ENCODE data around the gene TOR1AIP2. TPM values are rescaled to one million over a fixed set of nuclear protein-coding genes. Genes with fewer than 3 reads are reported as not detected.

TOR1AIP2 gene
- total RNA-seq, 2 experiments from 2014 or later, result 43.5 to 50.1 TPM

DNA sequence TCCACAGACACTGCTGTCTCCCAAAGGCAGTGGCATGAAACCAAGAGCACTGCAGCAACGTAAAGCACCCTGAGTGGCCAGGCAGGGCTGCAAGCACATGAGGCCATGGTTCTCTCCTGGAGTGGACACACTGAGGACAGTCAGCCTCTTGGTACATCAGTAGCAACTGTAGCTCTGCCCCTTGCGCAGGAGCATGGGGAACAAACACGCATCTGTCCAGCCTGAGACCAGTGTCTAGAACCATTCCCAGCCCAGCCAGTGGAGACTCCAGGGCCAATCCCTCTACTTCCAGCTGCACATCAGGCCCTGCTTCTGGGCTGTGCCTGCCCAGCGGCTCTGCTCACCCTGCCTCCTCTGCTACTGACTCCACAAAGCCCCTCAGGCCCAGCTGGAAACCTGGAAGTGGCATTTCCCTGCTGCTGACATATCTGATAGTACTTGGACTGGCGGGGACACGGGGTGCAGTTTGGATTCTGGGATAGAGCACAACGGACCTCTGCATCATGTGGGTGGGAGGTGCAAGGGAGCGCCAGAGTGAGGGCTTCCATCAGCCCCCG, 49.0 kb downstream of the TOR1AIP2 start:
- CTCF ChIA-PET, result interaction anchor here (1.8 to 2.5 kb wide), 3 partner anchors 14 to 19 kb away, joined by 6 to 16 read pairs (median 10); no protein-coding TSS in a partner anchor
- Mint-ChIP-seq H3K4me3 (no peak overlapping the region), H3K9me3 (ENCODE audit: low read depth) (no peaks in the 10 kb centered on the region), H3K36me3 (no peaks in the 10 kb centered on the region), H3K27me3 (peaks cover 14% of the 10 kb centered on the region), H3K27ac (no peak overlapping the region), H3K4me1 (peaks cover 24% of the 10 kb centered on the region)
- no peak for ATAC-seq
- no peak for DNase-seq

GRCh38 chr1:179826626-179827280, 50.9 kb downstream of the TOR1AIP2 start:
- CTCF ChIA-PET, result interaction anchor here (1.9 to 2.5 kb wide), 2 partner anchors 12 to 17 kb away, joined by 10 to 16 read pairs; no protein-coding TSS in a partner anchor

DNA sequence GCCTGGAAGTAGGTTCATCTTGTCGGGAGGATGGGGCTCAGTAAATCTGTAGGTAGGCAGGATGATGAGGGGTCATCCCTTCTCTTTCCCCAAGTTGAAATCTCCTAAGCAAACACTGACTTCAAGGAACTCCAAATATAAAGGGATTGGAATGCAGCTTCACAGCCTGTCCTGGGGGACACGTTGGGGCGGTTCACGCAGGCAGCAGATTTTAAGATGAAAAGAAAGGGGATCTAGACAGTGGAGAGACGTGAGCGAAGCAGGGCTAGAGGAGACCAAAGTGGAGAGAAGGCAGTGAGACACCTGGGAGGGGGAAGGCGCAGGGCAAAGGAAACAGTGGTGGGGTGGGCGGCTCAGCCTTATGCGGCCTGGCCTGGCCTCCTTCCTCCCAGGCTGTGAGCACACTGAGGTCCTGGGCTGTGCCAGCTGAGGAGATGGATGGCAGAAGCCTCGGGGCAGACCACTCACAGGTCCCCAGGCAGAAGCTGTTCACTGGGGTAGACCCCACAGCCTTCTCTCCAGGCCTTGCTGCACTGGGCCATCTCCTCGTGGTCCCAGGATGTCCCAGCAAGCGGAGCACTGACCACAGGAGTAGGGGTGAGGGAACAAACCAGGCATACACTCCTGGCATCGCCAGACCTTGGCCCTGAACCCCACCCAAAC, 51.7 kb downstream of the TOR1AIP2 start:
- Mint-ChIP-seq H3K4me3 (no peak overlapping the region), H3K27me3 (peaks cover 14% of the 10 kb centered on the region), H3K4me1 (peaks cover 8% of the 10 kb centered on the region), H3K9me3 (ENCODE audit: low read depth) (no peaks in the 10 kb centered on the region), H3K36me3 (no peaks in the 10 kb centered on the region), H3K27ac (no peak overlapping the region)
- CTCF ChIA-PET, result no interaction called here
- DNase-seq (peak; percentile 21), ATAC-seq (no peak)

More at GRCh38 chr1:179826626-179827280, 50.9 kb downstream of the TOR1AIP2 start:
- H3K4me1 Mint-ChIP-seq, result peaks cover 16% of the 10 kb centered on the region
- H3K27ac Mint-ChIP-seq, result no peak overlapping the region
- no peak for ATAC-seq
- H3K27me3 Mint-ChIP-seq, result peaks cover 14% of the 10 kb centered on the region
- H3K4me3 Mint-ChIP-seq, result no peak overlapping the region
- no peaks in the 10 kb centered on the region for H3K9me3 Mint-ChIP-seq (ENCODE audit: low read depth)
- DNase-seq, result peak; percentile 18
- no peaks in the 10 kb centered on the region for H3K36me3 Mint-ChIP-seq

GRCh38 chr1:179825206-179825605, 52.4 kb downstream of the TOR1AIP2 start:
- H3K4me1 Mint-ChIP-seq, result peaks cover 4% of the 10 kb centered on the region

DNA sequence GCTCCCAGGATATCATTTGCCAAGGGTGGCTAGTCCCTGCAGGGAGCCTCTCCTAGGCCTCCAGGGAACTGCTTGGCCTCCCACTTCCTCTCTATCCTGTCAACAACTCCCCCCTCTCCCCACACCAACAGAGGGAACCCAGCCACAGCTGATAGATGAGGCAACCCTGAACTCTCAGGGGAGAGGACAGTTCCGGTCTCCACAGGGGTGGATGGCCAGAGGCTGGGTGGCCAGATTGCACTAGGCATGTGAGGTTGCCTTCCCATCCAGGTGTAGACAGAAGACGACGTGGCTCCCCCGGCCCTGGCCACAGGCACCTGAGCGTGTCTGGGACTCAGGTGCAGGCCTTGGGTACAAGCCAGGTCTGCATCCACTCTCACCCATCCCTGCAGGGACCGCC, 53.3 kb downstream of the TOR1AIP2 start:
- Mint-ChIP-seq H3K27me3 (peaks cover 12% of the 10 kb centered on the region), H3K4me1 (peaks cover 4% of the 10 kb centered on the region)
- CTCF ChIA-PET, result interaction anchor here (2.0 to 2.2 kb wide), 2 partner anchors 10 to 14 kb away, joined by 7 to 15 read pairs; no protein-coding TSS in a partner anchor

More at GRCh38 chr1:179825206-179825605, 52.4 kb downstream of the TOR1AIP2 start:
- Mint-ChIP-seq H3K27me3 (peaks cover 16% of the 10 kb centered on the region), H3K4me3 (no peak overlapping the region), H3K27ac (no peak overlapping the region), H3K9me3 (ENCODE audit: low read depth) (no peaks in the 10 kb centered on the region), H3K36me3 (no peaks in the 10 kb centered on the region)
- DNase-seq, result peak; percentile 12
- ATAC-seq, result no peak
- CTCF ChIA-PET, result no interaction called here

DNA sequence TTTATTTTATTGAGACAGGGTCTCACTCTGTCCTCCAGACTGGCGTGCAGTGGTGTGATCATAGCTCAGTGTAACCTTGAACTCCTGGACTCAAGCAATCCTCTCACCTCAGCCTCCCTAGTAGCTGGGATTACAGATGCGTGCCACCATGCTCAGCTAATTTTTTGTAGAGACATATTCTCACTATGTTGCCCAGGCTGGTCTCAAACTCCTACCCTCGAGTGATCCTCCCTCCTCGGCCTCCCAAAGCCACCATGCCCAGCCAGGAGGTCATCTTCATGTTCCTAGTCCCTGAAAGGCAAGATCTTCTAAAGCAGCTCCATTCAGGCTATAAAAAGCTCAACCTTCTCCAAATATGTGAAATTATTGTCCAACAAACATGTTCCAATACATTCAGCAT, 53.9 kb downstream of the TOR1AIP2 start:
- Mint-ChIP-seq H3K4me1 (peaks cover 4% of the 10 kb centered on the region), H3K9me3 (ENCODE audit: low read depth) (no peaks in the 10 kb centered on the region), H3K36me3 (no peaks in the 10 kb centered on the region), H3K27ac (no peak overlapping the region), H3K27me3 (peaks cover 12% of the 10 kb centered on the region), H3K4me3 (no peak overlapping the region)
- DNase-seq (peak; percentile 22), ATAC-seq (no peak)
- CTCF ChIA-PET, result interaction anchor here (2.0 to 2.2 kb wide), 2 partner anchors 9 to 14 kb away, joined by 7 to 15 read pairs; no protein-coding TSS in a partner anchor

More for the DNA sequence above, 53.3 kb downstream of the TOR1AIP2 start:
- H3K4me3 Mint-ChIP-seq, result no peak overlapping the region
- no peak for ATAC-seq
- peak; percentile 34 for DNase-seq
- no peaks in the 10 kb centered on the region for H3K36me3 Mint-ChIP-seq
- no peaks in the 10 kb centered on the region for H3K9me3 Mint-ChIP-seq (ENCODE audit: low read depth)
- no peak overlapping the region for H3K27ac Mint-ChIP-seq

GRCh38 chr1:179822065-179822464, 55.5 kb downstream of the TOR1AIP2 start:
- Mint-ChIP-seq H3K27ac (no peak overlapping the region), H3K4me3 (no peak overlapping the region), H3K9me3 (ENCODE audit: low read depth) (no peaks in the 10 kb centered on the region), H3K27me3 (peaks cover 7% of the 10 kb centered on the region), H3K36me3 (no peaks in the 10 kb centered on the region), H3K4me1 (peaks cover 2% of the 10 kb centered on the region)
- no peak for ATAC-seq
- CTCF ChIA-PET, result interaction anchor here (0.9 to 2.2 kb wide), 2 partner anchors 7 to 12 kb away, joined by 6 to 15 read pairs; no protein-coding TSS in a partner anchor
- DNase-seq, result no peak

- Mint-ChIP-seq H3K4me1 (no peaks in the 10 kb centered on the region), H3K27me3 (peaks cover 2% of the 10 kb centered on the region), H3K27ac (no peak overlapping the region), H3K4me3 (no peak overlapping the region), H3K9me3 (ENCODE audit: low read depth) (no peaks in the 10 kb centered on the region), H3K36me3 (no peaks in the 10 kb centered on the region)
- DNase-seq (no peak), ATAC-seq (no peak)
- CTCF ChIA-PET, result interaction anchor here (0.9 to 4.4 kb wide), 2 partner anchors 11 kb away, joined by 6 to 27 read pairs; no protein-coding TSS in a partner anchor
Observed at GRCh38 chr1:179821524-179821923, 56.1 kb downstream of the TOR1AIP2 start.

DNA sequence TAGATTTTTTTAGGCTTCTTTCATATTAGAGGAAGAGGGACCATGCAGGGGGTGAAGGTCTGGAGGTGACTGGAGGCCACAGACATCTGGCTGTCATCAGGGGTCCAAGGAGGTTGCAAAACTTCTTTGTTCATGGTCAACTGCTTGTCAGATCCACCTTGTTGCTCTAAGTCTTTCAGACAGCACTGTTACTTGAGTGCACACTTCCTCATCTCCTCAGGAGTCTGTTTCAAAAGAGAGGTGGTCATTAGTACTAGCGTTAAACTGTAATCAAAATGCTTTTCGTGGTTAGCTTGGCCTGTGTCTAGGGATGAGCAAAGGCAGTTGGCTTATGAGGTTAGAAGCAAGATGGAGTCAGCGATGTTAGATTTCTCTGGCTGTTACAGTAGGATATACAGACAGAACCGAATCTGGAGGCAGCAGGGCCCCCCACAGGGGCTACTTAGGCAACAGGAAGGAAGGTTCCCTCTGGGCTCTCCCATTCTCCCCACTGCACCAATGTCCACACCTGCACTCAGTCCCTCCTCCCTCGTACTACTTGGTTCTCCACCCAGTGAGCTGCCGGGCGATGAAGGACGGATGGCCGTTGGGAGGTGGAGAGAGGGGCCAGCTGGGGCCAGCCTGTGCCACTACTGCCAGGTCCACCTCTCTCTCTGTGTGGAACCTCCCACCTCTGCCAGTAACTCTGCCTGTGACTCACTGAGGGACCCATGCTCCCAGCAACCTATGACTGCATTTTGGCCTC, 57.2 kb downstream of the TOR1AIP2 start:
- peaks cover 7% of the 10 kb centered on the region for H3K4me1 Mint-ChIP-seq
- no peak for ATAC-seq
- H3K36me3 Mint-ChIP-seq, result no peaks in the 10 kb centered on the region
- peaks cover 13% of the 10 kb centered on the region for H3K27me3 Mint-ChIP-seq
- H3K27ac Mint-ChIP-seq, result no peak overlapping the region
- DNase-seq, result peak; percentile 31
- H3K9me3 Mint-ChIP-seq (ENCODE audit: low read depth), result no peaks in the 10 kb centered on the region
- no peak overlapping the region for H3K4me3 Mint-ChIP-seq
- CTCF ChIA-PET, result interaction anchor here (4.4 kb wide), 1 partner anchor 10 kb away, joined by 27 read pairs; no protein-coding TSS in a partner anchor

DNA sequence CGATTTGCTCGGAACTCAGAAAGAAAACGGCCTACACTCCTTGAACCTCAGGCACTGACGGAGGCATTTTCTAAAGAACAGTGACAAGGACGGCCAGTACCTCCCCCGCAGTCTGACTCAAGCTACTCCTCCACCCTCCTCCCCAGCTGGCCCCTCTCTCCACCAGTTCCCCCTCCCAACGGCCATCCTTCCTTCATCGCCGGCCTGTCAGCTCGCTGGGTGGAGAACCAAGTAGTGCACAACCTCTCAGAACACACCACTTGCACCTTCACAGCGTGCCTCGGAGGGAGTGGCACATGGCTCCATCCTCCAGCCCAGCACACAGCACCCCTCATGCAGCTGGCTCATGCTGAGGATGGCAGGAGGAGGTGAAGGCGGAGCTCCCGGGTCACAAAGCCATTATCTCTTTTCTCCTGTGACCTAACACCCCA, 58.8 kb downstream of the TOR1AIP2 start:
- CTCF ChIA-PET, result interaction anchor here (4.4 to 13.6 kb wide), 2 partner anchors 8 to 113 kb away, joined by 27 to 222 read pairs; no protein-coding TSS in a partner anchor
- DNase-seq (no peak), ATAC-seq (no peak)
- H3K27me3 Mint-ChIP-seq, result peaks cover 13% of the 10 kb centered on the region
- H3K36me3 Mint-ChIP-seq, result no peaks in the 10 kb centered on the region
- peaks cover 17% of the 10 kb centered on the region for H3K4me1 Mint-ChIP-seq
- H3K27ac Mint-ChIP-seq, result no peak overlapping the region
- H3K4me3 Mint-ChIP-seq, result no peak overlapping the region
- H3K9me3 Mint-ChIP-seq (ENCODE audit: low read depth), result no peaks in the 10 kb centered on the region

DNA sequence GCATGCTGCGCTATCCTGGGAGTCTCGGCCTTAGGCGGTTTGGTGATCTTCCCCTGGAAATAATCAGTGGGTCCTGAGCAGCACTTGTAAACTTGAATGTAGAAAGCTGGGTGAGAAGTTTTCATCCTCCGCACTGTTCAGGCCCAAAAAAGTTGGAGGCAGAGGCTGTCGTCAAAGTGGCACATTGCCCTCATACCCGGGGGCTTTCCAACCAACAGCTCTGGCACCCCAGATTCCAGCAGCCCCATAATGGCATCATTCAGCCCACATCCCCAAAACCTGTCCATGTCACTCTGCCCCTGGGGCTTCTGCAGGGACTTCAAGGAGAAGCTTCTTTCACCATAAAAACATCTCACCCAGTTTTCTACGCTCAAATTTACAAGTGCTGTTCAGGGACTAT, 59.3 kb downstream of the TOR1AIP2 start:
- no peak for ATAC-seq
- peaks cover 13% of the 10 kb centered on the region for H3K27me3 Mint-ChIP-seq
- no peak overlapping the region for H3K4me3 Mint-ChIP-seq
- H3K36me3 Mint-ChIP-seq, result no peaks in the 10 kb centered on the region
- peaks cover 17% of the 10 kb centered on the region for H3K4me1 Mint-ChIP-seq
- DNase-seq, result no peak
- H3K9me3 Mint-ChIP-seq (ENCODE audit: low read depth), result no peaks in the 10 kb centered on the region
- CTCF ChIA-PET, result interaction anchor here (4.4 to 13.6 kb wide), 2 partner anchors 8 to 112 kb away, joined by 27 to 222 read pairs; no protein-coding TSS in a partner anchor
- no peak overlapping the region for H3K27ac Mint-ChIP-seq

GRCh38 chr1:179817789-179818188, 59.8 kb downstream of the TOR1AIP2 start:
- ATAC-seq, result no peak
- CTCF ChIA-PET, result interaction anchor here (4.4 to 13.6 kb wide), 2 partner anchors 7 to 112 kb away, joined by 27 to 222 read pairs; no protein-coding TSS in a partner anchor
- no peak for DNase-seq
- H3K9me3 Mint-ChIP-seq (ENCODE audit: low read depth), result no peaks in the 10 kb centered on the region
- peaks cover 13% of the 10 kb centered on the region for H3K27me3 Mint-ChIP-seq
- peaks cover 17% of the 10 kb centered on the region for H3K4me1 Mint-ChIP-seq
- H3K36me3 Mint-ChIP-seq, result no peaks in the 10 kb centered on the region
- H3K27ac Mint-ChIP-seq, result no peak overlapping the region
- no peak overlapping the region for H3K4me3 Mint-ChIP-seq

Data from activated CD8-positive, alpha-beta memory T cell treated with anti-CD3 and anti-CD28 coated beads, Interleukin-2, amount 10 ng/mL, durations not matched to agents 7 days and 5 days (primary cell).